ENCODE results near the gene SLIT1.

The SLIT1 gene

DNA sequence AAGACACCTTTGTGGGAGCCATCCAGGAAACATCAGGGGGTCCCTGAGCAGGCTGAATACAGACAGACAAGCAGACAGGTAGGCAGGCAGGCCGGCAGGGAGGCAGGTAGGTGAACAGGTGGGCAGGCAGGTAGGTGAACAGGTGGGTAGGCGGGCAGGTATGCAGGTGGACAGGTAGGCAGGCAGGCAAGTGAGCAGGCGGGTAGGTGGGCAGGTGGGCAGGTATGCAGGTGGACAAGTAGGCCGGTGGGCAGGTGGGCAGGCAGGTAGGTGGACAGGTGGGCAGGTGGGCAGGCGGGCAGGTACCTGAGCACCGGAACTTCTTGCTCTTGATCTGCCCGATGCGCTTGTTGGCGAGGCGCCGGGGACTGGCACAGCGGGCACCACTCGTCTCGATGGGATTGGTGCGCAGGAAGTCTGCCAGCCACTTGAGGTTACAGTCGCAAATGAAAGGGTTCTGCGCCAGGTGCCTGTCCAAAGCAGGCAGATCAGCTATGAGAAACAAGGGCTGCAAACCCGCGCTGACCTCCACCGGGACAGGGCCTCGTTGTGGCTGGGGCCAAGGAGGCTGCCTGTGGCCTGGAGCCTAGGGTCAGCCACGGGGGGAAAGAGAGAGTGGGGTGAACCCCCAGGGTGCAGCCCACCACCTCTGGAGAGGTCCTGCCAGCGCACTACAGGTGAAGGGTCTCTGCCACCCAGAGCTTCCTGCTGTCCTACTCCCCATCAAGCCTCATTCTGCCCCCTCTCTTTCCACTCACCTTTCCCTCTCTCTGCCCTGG lies 136.9 kb downstream of the SLIT1 start:
- Histone ChIP-seq H3K9me3 (ENCODE audit: control insufficient read depth, low read length) (no peaks in the 10 kb centered on the region), H3K36me3 (ENCODE audit: control insufficient read depth, insufficient read depth, low read length) (no peaks in the 10 kb centered on the region), H3K4me3 (ENCODE audit: low read length) (no peak overlapping the region), H3K9ac (ENCODE audit: low read length) (no peak overlapping the region), H3K27me3 (ENCODE audit: control insufficient read depth, insufficient read depth, low read length) (no peaks in the 10 kb centered on the region), H3K4me1 (ENCODE audit: control insufficient read depth, insufficient read depth, low read length) (no peaks in the 10 kb centered on the region)

DNA sequence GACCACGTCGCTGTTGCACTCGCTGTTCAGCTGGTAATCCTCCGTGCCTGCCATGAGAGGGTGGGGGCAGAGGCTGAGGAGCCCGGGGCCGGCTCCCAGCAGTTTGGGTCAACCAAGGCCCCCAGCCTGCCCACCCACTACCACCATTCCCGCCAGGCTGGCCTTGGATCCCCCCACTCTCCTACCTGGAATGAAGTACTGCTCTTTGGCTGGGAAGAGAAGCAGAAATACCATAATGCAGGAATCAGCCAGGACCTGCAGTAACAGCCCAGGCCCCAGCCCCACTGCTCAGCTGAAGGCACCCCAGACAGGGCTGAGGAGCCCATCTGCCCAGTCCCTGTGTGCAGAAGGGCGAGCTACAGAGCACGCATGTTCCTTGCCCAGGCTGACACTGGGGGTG lies 138.0 kb downstream of the SLIT1 start:
- Histone ChIP-seq H3K9me3 (ENCODE audit: control insufficient read depth, low read length) (no peaks in the 10 kb centered on the region), H3K4me1 (ENCODE audit: control insufficient read depth, insufficient read depth, low read length) (no peaks in the 10 kb centered on the region), H3K27me3 (ENCODE audit: control insufficient read depth, insufficient read depth, low read length) (no peaks in the 10 kb centered on the region), H3K4me3 (ENCODE audit: low read length) (no peak overlapping the region), H3K36me3 (ENCODE audit: control insufficient read depth, insufficient read depth, low read length) (no peaks in the 10 kb centered on the region), H3K9ac (ENCODE audit: low read length) (no peak overlapping the region)

DNA sequence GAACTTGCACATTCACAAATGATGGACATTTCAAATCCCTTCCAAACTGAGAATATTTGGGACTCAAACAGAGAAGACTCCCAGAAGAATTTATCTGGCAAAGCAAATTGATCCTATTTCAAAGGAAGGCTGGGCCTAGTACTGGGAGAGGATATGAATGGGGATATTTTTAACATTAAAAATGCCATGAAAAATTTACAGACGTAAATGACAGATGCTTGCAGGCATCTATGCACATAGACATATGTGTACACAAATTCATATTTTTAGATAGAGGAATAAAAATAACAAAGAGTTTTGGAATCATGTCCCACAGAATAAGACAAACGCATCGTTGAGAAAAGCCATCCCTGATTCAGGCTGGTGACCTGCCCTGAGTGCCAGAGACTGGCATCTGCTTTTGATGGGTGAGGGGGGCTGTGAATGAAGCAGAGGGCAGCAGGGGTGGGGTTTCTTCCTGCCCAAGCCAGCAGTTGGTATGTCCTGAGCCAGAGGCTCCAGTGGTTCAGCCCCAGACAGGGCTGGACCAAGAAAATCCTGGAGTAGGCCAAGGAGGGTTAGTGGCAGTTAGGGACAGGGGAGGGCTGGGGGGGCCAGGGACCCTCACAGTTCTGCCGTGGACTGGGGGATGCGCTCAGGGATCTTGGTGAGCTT lies 138.5 kb downstream of the SLIT1 start:
- H3K27me3 ChIP-seq (ENCODE audit: control insufficient read depth, insufficient read depth, low read length): no peaks in the 10 kb centered on the region
- H3K4me1 ChIP-seq (ENCODE audit: control insufficient read depth, insufficient read depth, low read length): no peaks in the 10 kb centered on the region
- no peak overlapping the region for H3K4me3 ChIP-seq (ENCODE audit: low read length)
- H3K9ac ChIP-seq (ENCODE audit: low read length): no peak overlapping the region
- H3K9me3 ChIP-seq (ENCODE audit: control insufficient read depth, low read length): no peaks in the 10 kb centered on the region
- H3K36me3 ChIP-seq (ENCODE audit: control insufficient read depth, insufficient read depth, low read length): no peaks in the 10 kb centered on the region

DNA sequence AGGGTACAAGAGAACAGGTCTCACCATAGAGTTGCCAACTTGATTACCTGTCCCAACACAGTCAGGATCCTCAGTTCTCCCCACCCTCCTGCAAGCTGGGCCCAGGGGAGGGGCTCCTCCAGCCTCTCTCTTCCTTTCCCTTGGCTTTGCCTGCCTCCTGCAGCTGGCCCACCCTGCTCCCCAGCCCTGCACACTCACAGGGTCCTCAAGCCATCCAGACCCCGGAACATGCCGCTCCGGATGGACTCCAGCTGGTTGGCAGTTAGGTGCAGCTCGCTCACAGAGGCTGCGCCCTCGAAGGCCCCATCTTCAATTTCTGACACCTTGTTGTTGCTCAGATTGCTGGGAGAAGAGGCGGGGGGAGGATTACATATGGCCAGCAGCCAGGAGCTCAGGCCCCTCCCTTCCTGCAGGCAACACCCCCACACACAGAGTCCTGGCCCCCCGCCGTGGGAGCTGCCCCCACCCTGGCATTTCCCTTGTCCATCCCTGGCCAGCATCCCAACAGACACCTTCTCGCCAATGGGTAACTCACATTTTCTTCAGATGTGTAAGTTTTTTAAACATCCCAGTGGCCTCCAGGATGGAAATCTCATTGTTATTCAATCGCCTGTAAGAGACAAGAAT lies 139.2 kb downstream of the SLIT1 start:
- H3K36me3 ChIP-seq (ENCODE audit: control insufficient read depth, insufficient read depth, low read length): no peaks in the 10 kb centered on the region
- H3K27me3 ChIP-seq (ENCODE audit: control insufficient read depth, insufficient read depth, low read length): no peaks in the 10 kb centered on the region
- no peaks in the 10 kb centered on the region for H3K9me3 ChIP-seq (ENCODE audit: control insufficient read depth, low read length)
- no peaks in the 10 kb centered on the region for H3K4me1 ChIP-seq (ENCODE audit: control insufficient read depth, insufficient read depth, low read length)
- no peak overlapping the region for H3K4me3 ChIP-seq (ENCODE audit: low read length)
- no peak overlapping the region for H3K9ac ChIP-seq (ENCODE audit: low read length)

DNA sequence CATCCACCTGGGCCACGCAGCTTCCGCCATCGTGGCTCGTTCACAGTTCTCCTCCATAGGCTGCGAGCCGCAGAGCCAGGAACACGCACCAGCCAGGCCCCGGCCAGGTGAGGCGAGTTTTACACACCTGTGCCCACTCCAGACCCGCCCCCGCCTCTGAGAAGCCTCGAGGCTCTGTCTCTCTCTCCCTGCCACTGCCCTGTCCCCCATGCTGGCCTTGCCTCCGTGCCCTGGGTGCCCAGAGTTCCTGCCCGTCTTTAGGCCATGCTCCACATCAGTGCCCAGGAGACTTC lies 142.2 kb downstream of the SLIT1 start:
- Histone ChIP-seq H3K9ac (ENCODE audit: low read length) (no peak overlapping the region), H3K4me1 (ENCODE audit: control insufficient read depth, insufficient read depth, low read length) (no peaks in the 10 kb centered on the region), H3K27me3 (ENCODE audit: control insufficient read depth, insufficient read depth, low read length) (no peaks in the 10 kb centered on the region), H3K9me3 (ENCODE audit: control insufficient read depth, low read length) (no peaks in the 10 kb centered on the region), H3K36me3 (ENCODE audit: control insufficient read depth, insufficient read depth, low read length) (no peaks in the 10 kb centered on the region), H3K4me3 (ENCODE audit: low read length) (no peak overlapping the region)

DNA sequence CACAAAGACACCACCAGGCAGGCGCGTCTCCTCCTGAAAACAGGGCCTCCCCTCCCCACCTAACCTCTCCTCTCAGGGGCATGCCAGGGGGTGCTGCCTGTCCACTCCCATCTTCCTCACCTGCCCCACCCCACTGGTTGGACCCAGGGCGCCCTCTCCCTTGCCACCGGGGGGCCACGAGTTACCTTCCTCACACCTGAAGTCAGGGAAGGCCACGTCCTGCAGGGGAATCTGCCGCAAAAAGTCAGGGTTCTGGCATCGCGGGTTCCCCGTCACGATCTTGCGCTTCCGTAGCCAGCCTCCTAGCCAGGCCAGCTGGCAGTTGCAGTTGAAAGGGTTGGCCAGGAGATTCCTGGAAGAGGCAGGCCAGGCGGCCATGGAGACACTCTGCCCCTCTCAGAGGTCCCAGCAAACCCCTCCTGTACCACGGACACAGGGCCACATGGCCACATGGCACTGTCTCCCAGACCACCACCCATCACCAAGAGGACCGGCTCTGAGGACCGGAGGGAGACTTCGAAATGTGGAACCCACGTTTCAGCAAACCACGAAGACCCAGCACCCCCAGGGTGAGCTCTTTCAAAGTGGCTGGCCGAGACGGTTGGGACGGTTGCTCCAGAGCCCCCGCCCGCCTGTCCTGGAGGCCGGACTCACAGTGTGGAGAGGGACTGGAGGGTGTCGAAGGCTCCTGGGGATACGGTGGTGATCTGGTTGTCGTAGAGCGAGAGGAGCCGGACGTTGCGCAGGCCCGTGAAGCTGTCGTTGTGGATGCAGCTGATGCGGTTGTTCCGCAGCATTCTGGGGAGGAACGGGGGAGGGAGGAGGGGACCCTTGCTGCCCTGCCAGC lies 142.8 kb downstream of the SLIT1 start:
- Histone ChIP-seq H3K36me3 (ENCODE audit: control insufficient read depth, insufficient read depth, low read length) (no peaks in the 10 kb centered on the region), H3K4me3 (ENCODE audit: low read length) (no peak overlapping the region), H3K27me3 (ENCODE audit: control insufficient read depth, insufficient read depth, low read length) (no peaks in the 10 kb centered on the region), H3K9ac (ENCODE audit: low read length) (no peak overlapping the region), H3K4me1 (ENCODE audit: control insufficient read depth, insufficient read depth, low read length) (peaks cover 2% of the 10 kb centered on the region), H3K9me3 (ENCODE audit: control insufficient read depth, low read length) (no peaks in the 10 kb centered on the region)

DNA sequence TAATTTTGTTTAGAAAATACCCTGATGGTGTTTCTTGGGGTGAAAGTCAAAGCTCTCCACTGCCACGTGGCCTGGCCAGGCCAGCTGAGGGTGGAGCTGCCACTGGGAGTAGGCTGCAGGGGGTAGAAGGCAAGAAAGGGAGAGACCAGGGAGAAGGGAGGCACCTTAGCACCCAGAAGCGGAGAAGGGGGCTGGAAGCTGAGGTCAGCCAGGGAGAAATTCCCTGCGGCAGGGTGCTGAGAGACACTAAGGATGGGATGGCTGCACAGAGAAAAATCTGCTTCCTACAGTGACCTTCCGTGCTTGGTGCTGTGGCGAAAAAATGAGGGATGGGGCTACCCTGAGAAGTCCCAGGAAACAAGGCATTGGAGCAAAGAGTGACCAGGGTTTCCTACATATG lies 143.7 kb downstream of the SLIT1 start:
- Histone ChIP-seq H3K4me3 (ENCODE audit: low read length) (no peak overlapping the region), H3K4me1 (ENCODE audit: control insufficient read depth, insufficient read depth, low read length) (peaks cover 7% of the 10 kb centered on the region), H3K9me3 (ENCODE audit: control insufficient read depth, low read length) (no peaks in the 10 kb centered on the region), H3K27me3 (ENCODE audit: control insufficient read depth, insufficient read depth, low read length) (no peaks in the 10 kb centered on the region), H3K9ac (ENCODE audit: low read length) (no peak overlapping the region), H3K36me3 (ENCODE audit: control insufficient read depth, insufficient read depth, low read length) (no peaks in the 10 kb centered on the region)

DNA sequence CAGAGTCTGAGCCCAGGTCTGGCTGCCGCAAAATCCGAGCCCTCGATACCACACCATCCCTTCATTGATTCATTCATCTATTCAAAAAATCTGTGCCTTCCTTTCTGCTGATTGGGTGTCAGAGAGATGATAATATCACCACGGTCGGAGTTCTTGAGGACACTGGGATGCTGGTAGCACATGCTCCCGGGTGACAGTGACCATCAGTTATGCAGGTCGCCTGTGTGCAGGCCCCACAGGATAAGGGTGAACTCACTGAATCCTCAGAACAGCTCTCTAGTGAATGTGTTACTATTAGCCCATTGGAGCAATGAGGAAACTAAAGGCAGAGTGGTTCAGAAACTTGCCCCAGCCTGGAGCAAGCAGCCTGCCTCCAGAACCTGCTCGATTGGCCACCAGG lies 145.1 kb downstream of the SLIT1 start:
- H3K9ac ChIP-seq (ENCODE audit: low read length): no peak overlapping the region
- no peaks in the 10 kb centered on the region for H3K9me3 ChIP-seq (ENCODE audit: control insufficient read depth, low read length)
- H3K27me3 ChIP-seq (ENCODE audit: control insufficient read depth, insufficient read depth, low read length): no peaks in the 10 kb centered on the region
- peaks cover 7% of the 10 kb centered on the region for H3K4me1 ChIP-seq (ENCODE audit: control insufficient read depth, insufficient read depth, low read length)
- no peaks in the 10 kb centered on the region for H3K36me3 ChIP-seq (ENCODE audit: control insufficient read depth, insufficient read depth, low read length)
- no peak overlapping the region for H3K4me3 ChIP-seq (ENCODE audit: low read length)

DNA sequence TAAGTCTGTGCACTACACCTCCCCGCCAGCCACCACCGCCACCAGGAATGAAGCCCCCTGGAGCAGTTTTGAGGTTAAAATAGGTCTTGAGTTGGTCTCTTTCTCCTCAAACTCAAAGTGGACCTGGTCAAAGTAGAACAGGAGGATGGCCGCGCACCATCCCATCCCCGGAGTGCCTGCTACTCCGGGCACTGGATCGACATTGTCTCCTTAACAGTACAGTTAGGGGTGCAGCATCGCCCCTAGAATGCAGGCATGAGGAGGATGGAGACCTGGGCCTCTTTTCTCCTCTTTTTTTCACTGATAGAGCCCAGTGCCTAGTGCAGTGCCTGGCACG lies 145.5 kb downstream of the SLIT1 start:
- Histone ChIP-seq H3K27me3 (ENCODE audit: control insufficient read depth, insufficient read depth, low read length) (no peaks in the 10 kb centered on the region), H3K9ac (ENCODE audit: low read length) (no peak overlapping the region)

DNA sequence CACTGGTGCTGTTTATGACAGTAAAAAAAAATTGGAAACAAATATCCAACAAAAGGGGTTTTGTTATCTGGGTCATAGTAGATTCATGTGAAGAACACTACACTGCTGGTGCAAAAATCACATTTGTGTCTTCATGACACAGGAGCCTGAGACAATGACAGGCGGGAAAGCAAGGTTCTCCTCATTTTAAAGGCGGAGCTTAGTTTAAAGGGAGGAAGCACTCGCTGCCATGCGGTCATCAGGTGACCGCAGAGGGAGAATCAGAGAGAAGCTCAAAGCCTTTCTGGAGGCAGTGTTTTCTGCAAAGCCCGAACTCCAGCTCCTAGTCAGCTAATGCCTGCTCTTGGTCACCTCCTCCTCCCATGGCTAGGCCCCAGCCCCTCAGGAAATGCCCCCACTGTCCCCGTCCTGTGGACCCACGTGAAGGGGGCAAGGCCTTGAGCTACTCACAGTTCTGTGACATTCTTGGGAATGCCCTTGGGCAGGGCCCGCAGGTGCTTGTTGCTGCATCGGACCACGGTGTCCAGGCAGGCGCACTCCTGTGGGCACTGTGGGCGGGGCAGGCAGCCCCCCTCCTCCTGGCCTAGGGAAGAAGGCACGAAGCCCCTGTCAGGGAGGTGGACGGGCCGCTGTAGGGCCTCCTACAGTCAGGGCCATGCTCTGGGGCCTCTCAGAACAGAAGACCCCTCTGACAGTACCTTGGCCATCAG lies 146.1 kb downstream of the SLIT1 start:
- no peaks in the 10 kb centered on the region for H3K36me3 ChIP-seq (ENCODE audit: control insufficient read depth, insufficient read depth, low read length)
- peaks cover 7% of the 10 kb centered on the region for H3K4me1 ChIP-seq (ENCODE audit: control insufficient read depth, insufficient read depth, low read length)
- no peak overlapping the region for H3K4me3 ChIP-seq (ENCODE audit: low read length)
- H3K9ac ChIP-seq (ENCODE audit: low read length): no peak overlapping the region
- H3K9me3 ChIP-seq (ENCODE audit: control insufficient read depth, low read length): no peaks in the 10 kb centered on the region
- no peaks in the 10 kb centered on the region for H3K27me3 ChIP-seq (ENCODE audit: control insufficient read depth, insufficient read depth, low read length)

More for the DNA sequence above, 145.5 kb downstream of the SLIT1 start:
- H3K4me3 ChIP-seq (ENCODE audit: low read length): no peak overlapping the region
- H3K9me3 ChIP-seq (ENCODE audit: control insufficient read depth, low read length): no peaks in the 10 kb centered on the region
- H3K36me3 ChIP-seq (ENCODE audit: control insufficient read depth, insufficient read depth, low read length): no peaks in the 10 kb centered on the region
- H3K4me1 ChIP-seq (ENCODE audit: control insufficient read depth, insufficient read depth, low read length): peaks cover 7% of the 10 kb centered on the region

DNA sequence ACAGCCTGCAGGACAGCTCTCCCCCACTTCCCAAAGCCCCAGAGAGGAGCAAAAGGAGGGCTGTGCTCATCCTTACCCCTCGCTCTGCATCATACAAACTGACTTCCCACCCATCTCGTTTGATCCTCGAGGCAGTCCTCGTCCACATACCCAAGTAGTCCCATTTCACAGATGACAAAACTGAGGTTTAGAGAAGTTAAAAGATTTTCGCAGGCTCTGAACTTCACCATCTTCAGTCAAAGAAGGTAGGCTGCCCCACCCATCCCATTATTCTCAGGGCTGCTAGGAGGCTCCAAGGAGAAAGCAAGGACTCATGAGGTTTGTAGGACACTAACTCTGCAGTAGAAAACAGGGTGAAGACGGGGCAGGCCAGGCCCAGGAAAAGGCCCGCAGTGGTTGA lies 147.1 kb downstream of the SLIT1 start:
- Histone ChIP-seq H3K27me3 (ENCODE audit: control insufficient read depth, insufficient read depth, low read length) (no peaks in the 10 kb centered on the region), H3K9ac (ENCODE audit: low read length) (no peak overlapping the region), H3K4me1 (ENCODE audit: control insufficient read depth, insufficient read depth, low read length) (peaks cover 7% of the 10 kb centered on the region), H3K36me3 (ENCODE audit: control insufficient read depth, insufficient read depth, low read length) (no peaks in the 10 kb centered on the region), H3K9me3 (ENCODE audit: control insufficient read depth, low read length) (no peaks in the 10 kb centered on the region), H3K4me3 (ENCODE audit: low read length) (no peak overlapping the region)
